PFSK-1 (cell line): ENCODE measurements around the gene POLR2C.

Source experiments
- FOXP2 ChIP-seq: optimal IDR thresholded peaks from 2 replicates; pipeline ENCODE3; 2011; ENCODE audit warnings: borderline replicate concordance, control low read depth, inconsistent platforms; ENCODE audit not compliant: insufficient read depth; ENCODE audit errors: extremely low read length, extremely low read depth
- POLR2AphosphoS5 ChIP-seq: IDR thresholded peaks from 2 replicates; pipeline ENCODE4 v1.6.1; 2012; ENCODE audit warnings: low read depth, mild to moderate bottlenecking, control low read depth, low read length, moderate library complexity
- REST ChIP-seq, 2 experiments: IDR thresholded peaks; 2 replicates each; pipeline versions ENCODE4 v1.6.1 to v1.8.0; 2011 to 2012; ENCODE audit warnings: low read depth in 2 of 2, low read length in 2 of 2, control low read depth in 1 of 2, inconsistent platforms in 1 of 2, mild to moderate bottlenecking in 1 of 2, moderate library complexity in 1 of 2; ENCODE audit not compliant: insufficient read depth in 1 of 2
- SIN3A ChIP-seq: IDR thresholded peaks from 2 replicates; pipeline ENCODE4 v1.6.1; 2012; ENCODE audit warnings: mild to moderate bottlenecking, low read length, moderate library complexity, borderline replicate concordance; ENCODE audit not compliant: insufficient read depth
- TAF1 ChIP-seq: IDR thresholded peaks from 2 replicates; pipeline ENCODE4 v1.6.1; 2012; ENCODE audit warnings: low read length, control low read depth, borderline replicate concordance; ENCODE audit not compliant: insufficient read depth

Gene POLR2C

GRCh38 chr16:57497121-57497520 is 34.6 kb downstream of the POLR2C start:
- TF ChIP-seq TAF1 = no peak
- TF ChIP-seq SIN3A = no peak
- TF ChIP-seq FOXP2 = no peak
- no peak for TF ChIP-seq REST (IDR thresholded peaks at IDR 0.05; ENCODE audit: insufficient read depth in 1 of 2, low read depth in 2 of 2, low read length in 2 of 2)
- TF ChIP-seq POLR2AphosphoS5 = no peak

- TF ChIP-seq SIN3A (no peak), TAF1 (no peak), FOXP2 (no peak), REST (IDR thresholded peaks at IDR 0.05; ENCODE audit: insufficient read depth in 1 of 2, low read depth in 2 of 2, low read length in 2 of 2) (no peak), POLR2AphosphoS5 (no peak)
Observed at GRCh38 chr16:57498031-57498430, 35.6 kb downstream of the POLR2C start.

- TF ChIP-seq REST (IDR thresholded peaks at IDR 0.05; ENCODE audit: insufficient read depth in 1 of 2, low read depth in 2 of 2, low read length in 2 of 2) (no peak), FOXP2 (no peak), TAF1 (no peak), POLR2AphosphoS5 (no peak)
Observed at GRCh38 chr16:57500578-57501111, 38.2 kb downstream of the POLR2C start.

GRCh38 chr16:57501492-57501891 is 39.0 kb downstream of the POLR2C start:
- TF ChIP-seq TAF1 (no peak), POLR2AphosphoS5 (no peak), FOXP2 (no peak), SIN3A (no peak), REST (IDR thresholded peaks at IDR 0.05; ENCODE audit: insufficient read depth in 1 of 2, low read depth in 2 of 2, low read length in 2 of 2) (no peak)
